NCI-H2029 (cell line): ENCODE data around the gene NOVA2.

ENCODE experiments used
- DNase-seq: peaks from one replicate; lab custom pipeline; 2025; lab: John Stamatoyannopoulos, UW

NOVA2 gene

GRCh38 chr19:46000491-46001246 lies 27.0 kb upstream of the NOVA2 start:
- peak; percentile 59 for DNase-seq

DNA sequence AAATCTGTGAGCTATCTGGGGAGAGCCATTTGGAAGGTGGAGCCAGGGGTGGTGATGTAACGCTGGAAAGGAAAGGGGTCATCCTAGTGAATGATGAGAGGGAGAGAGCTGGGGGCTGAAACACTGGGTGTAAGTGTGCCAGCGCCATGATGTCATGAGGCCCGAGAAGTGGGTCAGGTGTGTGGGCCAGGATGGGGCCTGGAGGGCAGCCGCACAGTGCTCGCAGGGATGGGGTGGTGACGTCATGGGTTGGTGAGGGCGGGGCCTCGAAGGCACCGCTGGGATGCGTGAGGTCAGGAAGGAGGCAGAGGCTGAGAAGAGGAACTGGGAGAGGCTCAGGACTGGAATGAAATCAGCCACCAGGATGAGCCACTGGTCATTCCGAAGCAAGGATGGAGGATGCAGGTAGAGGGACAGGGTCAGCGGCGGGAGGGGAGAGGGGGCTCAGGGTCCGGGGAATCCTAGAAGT lies 26.0 kb upstream of the NOVA2 start:
- peak; percentile 53 for DNase-seq

GRCh38 chr19:45998834-45999233 lies 25.2 kb upstream of the NOVA2 start:
- no peak for DNase-seq

DNA sequence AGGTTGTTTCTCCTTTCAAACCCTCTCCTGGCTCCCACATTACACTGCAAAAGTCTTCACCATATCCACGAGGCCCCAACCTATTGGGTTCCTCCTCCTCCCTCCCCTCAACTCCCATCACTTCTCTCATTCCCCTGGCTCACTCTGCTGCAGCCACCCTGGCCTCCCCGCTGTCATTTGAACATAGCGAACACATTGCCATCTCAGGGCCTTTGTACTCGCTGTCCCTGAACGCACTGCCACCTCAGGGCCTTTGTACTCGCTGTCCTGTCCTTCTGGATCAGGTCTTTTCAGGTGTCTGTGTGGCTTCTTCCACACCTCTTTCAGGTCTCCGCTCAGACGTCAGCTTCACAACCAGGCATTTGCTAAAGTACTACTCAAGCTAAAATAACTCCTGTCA lies 23.3 kb upstream of the NOVA2 start:
- no peak for DNase-seq

- DNase-seq: peak; percentile 51
Observed at GRCh38 chr19:45995715-45996385, 22.2 kb upstream of the NOVA2 start.

GRCh38 chr19:45994998-45995714 lies 21.5 kb upstream of the NOVA2 start, which contains the start of gene CCDC61:
TSS of gene CCDC61 (plus strand) at chr19:45995467. CDS start at chr19:46003019, 7,552 bp downstream.
- DNase-seq: peak; percentile 99

GRCh38 chr19:45994456-45994997 lies 20.9 kb upstream of the NOVA2 start:
- DNase-seq: no peak

- DNase-seq: no peak
Observed at GRCh38 chr19:45990113-45990728, 16.6 kb upstream of the NOVA2 start.

- DNase-seq: no peak
Observed at GRCh38 chr19:45985321-45985720, 11.7 kb upstream of the NOVA2 start.

DNA sequence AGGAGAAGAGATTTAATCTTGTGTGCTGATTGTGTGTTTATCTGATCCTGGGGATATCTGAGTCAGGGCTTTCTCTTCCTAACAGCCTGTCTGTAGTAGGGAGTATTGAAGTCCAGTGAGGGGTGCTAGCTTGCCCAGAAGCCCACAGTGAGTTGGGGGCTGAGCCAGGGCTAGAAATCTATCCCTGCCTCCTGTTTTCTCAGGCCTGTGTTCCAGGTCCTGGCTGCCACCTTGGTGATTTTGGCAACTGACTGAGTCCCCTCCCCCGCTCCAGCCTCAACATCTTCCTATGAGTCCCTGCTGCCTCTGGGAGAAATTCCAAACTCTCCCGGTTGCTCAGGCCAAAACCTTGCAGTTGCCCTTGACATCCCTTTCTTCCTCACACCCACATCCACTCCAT lies 7.7 kb upstream of the NOVA2 start:
- no peak for DNase-seq

DNA sequence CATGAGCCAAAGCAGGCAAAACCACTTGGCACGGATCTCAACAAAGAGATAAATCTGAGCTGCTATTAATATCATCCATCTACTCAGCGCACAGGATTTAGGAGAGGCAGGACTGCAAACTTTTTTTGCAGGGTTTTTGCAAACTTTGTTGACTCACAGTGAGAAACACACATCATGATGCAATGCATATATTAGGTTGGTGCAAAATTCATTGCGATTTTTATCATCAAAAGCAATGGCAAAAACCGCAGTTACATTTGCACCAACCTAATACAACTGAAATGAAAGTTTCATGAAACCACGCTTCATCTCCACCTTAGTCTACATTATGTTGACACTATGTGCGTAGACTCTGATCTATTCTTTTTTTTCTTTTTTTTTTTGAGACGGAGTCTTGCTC lies 4.5 kb upstream of the NOVA2 start:
- DNase-seq: no peak

- DNase-seq: no peak
Observed at GRCh38 chr19:45976178-45976577, 2.5 kb upstream of the NOVA2 start.

DNA sequence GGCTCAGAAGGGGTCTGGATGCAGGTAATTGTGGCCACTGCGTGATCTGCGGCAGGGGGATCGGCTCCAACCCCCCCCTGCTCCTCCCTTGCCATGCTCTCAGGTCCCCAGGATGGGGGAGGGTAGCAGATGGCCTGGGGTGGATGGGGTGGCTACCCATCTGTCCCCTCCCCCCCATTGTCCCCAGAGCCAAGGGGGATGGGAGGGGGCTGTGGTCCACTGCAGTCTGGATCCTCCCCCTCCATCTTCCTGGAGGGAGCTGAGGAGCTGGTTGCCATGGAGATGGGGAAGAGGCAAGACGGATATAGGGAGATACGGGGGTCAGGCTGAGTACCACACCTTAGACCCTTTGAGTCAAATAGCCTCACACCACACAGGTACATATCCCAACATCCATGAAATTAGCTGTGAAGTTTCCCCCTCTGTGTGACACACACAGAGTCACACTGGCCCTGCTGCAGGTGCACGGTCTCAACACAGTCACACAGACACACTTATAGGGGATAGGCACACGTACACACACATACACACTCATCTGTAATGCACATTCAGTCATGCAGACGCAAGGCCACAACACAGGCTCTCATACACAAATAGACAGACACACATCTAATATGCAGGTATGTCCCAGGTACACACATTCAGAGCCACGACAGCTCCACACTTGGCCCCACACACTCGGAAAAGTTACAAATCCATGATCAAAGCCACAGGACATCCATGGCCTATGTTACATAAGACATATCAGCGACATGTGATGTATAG lies 1.8 kb upstream of the NOVA2 start:
- no peak for DNase-seq

DNA sequence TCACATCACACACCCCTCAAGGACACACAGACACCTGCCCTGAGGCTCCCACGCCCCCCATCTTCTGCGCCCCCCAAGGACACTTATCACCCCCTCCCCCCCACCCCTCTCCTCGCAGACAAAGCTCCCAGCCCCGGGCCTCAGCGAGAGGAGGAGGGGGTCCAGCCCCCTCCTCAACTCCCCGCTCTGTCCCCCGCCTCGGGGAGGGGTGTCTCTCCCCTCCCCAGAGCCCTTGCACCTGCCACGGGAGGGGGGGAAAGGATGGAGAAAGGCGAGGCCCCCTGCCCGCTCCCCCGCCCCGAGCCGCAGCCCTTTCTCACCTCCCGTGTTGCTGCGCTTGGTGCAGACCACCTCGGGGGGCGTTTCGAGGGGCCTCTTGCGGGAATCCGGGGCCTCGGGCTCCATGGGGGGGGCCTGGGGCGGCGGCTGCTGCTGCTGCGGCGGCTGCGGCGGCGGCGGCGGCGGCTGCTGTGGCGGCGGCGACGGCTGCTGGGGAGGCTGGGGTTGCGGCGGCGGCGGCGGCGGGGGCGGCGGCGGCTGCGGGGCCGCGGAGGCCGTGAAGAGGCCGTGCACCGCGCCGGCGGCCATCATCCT lies 621 bp downstream of the NOVA2 start:
- no peak for DNase-seq

GRCh38 chr19:45972081-45972946 lies 1.4 kb downstream of the NOVA2 start:
- no peak for DNase-seq

GRCh38 chr19:45971260-45971902 lies 2.3 kb downstream of the NOVA2 start:
- DNase-seq: no peak

DNA sequence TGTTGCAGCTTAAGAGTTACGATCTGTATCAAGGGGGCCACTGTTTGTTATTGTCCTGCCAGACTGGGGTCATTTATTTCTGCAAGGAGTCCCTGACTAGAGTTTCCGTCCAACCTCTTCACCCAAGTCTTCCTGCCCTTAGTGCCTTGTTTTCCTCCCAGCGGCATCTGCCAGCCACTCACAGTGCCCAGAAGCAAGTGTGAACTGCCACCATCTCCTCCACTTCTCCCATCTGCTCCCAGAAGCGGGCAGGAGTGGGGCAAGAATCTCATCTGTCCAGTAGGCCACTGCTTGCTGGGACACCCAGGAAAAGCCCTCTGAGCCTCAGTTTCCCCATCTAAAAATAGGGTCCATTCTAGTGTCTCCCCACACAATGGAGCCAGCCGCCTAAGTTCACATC lies 4.0 kb downstream of the NOVA2 start:
- no peak for DNase-seq

- DNase-seq: no peak
Observed at GRCh38 chr19:45968626-45969025, 5.0 kb downstream of the NOVA2 start.

DNA sequence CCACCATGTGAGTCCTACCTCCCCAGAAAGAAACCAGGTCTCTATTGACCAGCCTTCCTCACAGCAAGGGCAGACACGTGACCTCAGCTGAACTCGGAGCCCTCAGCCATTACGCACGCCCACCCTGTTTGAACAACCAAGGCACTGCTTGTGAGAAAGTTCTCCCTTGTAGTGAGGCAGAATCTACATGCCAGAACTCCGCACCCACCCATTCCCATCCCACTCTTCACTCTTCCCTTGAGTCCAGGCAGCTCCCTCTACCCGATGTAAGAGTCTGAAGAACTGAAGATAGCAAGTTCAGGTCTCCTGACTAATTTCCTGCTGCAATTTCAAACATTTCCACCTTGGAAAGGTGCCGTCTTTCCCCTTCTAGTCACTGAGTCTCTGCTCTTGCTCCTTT lies 6.4 kb downstream of the NOVA2 start:
- DNase-seq: no peak
